Fibroblast of lung (primary cell): ENCODE data around the gene SCRG1.

Source experiments
- CTCF ChIP-seq, 2 donors: IDR thresholded peaks in 1 of 2; conservative IDR thresholded peaks in 1 of 2; 1 replicate in 1 of 2; 2 replicates in 1 of 2; pipeline ENCODE4 v1.5.1; 2011 to 2012; ENCODE audit warnings: low read length in 2 of 2, control low read depth in 1 of 2, inconsistent platforms in 1 of 2, low read depth in 1 of 2, mild to moderate bottlenecking in 1 of 2
- EZH2 ChIP-seq: IDR thresholded peaks from 2 replicates; pipeline ENCODE4 v1.5.1; 2012; ENCODE audit warnings: low read length, control low read depth, mild to moderate bottlenecking; ENCODE audit errors: missing control alignments

GRCh38 chr4:173443121-173443520 lies 44.2 kb upstream of the SCRG1 start:
- TF ChIP-seq CTCF (conservative IDR thresholded peaks at IDR 0.05 in 1 of 2, IDR thresholded peaks at IDR 0.05 in 1 of 2; ENCODE audit: low read depth in 1 of 2, low read length in 2 of 2) (no peak), EZH2 (no peak)
